ENCODE data around the gene PDCD1LG2. TPM values are rescaled to one million over a fixed set of nuclear protein-coding genes. Genes with fewer than 3 reads are reported as not detected.
A peak's percentile ranks its signal among the peaks of the same experiment; 100 is the strongest.

The PDCD1LG2 gene
- total RNA-seq, 1 experiment from 2014 or later = not detected

DNA sequence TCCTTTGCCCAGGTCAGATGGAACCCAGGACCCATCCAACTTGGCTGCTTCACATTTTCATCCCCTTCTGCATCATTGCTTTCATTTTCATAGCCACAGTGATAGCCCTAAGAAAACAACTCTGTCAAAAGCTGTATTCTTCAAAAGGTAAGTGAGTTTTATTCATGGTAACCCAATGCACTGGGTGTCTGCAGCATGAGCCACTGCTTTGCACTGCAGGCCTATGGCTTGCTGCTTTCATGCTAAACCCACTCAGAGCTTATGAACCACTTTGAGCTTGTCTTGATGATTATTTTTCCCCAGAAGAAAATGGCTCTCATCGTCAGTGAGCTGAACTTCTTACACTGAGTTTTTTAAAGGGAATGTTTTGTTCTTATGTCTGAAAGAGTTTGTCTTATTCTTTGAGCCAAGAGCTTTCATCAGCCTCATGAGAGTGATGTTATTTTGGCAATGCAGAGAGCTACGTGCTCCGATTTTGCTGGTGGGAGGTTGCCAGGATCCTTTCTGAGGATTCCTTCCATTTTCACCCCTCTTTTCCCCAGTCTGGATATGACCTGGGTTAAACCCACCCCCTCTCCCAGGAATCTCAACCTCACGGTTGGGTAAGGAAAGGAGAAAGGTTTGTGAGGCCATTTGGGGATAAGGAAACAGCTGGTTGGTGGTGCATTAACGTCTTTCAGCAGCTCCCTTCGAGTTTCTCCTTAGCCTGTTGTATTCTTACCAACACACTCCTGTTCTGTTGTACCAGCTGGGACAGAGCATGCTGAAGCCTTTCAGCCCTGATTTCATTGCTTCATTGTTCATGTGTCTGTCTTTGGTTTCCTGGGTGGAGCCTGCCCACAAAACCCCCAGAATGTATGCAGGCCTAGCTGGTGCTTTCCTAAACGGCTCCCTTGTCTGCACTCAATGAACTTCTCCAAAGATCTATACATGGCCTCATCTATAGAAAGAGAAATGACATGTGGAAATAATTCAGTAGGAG is 47.6 kb downstream of the PDCD1LG2 start:
- no peak for DNase-seq (ENCODE audit: low read depth)
- in situ Hi-C loops (cut with HindIII; ENCODE audit: low pct_unique_long_range_greater_than_20kb, low sequenced_read_pairs) = no loop called here

GRCh38 chr9:5559659-5560058 is 49.3 kb downstream of the PDCD1LG2 start:
- in situ Hi-C loops (cut with HindIII; ENCODE audit: low pct_unique_long_range_greater_than_20kb, low sequenced_read_pairs) = no loop called here
- no peak for DNase-seq (ENCODE audit: low read depth)

- no peak for DNase-seq (ENCODE audit: low read depth)
- in situ Hi-C loops (cut with HindIII; ENCODE audit: low pct_unique_long_range_greater_than_20kb, low sequenced_read_pairs) = no loop called here
These were observed 50.2 kb downstream of the PDCD1LG2 start for GRCh38 chr9:5560443-5561100.

- in situ Hi-C loops (cut with HindIII; ENCODE audit: low pct_unique_long_range_greater_than_20kb, low sequenced_read_pairs) = no loop called here
- DNase-seq (ENCODE audit: low read depth) = no peak
These were observed 51.6 kb downstream of the PDCD1LG2 start for GRCh38 chr9:5561828-5562488.

DNA sequence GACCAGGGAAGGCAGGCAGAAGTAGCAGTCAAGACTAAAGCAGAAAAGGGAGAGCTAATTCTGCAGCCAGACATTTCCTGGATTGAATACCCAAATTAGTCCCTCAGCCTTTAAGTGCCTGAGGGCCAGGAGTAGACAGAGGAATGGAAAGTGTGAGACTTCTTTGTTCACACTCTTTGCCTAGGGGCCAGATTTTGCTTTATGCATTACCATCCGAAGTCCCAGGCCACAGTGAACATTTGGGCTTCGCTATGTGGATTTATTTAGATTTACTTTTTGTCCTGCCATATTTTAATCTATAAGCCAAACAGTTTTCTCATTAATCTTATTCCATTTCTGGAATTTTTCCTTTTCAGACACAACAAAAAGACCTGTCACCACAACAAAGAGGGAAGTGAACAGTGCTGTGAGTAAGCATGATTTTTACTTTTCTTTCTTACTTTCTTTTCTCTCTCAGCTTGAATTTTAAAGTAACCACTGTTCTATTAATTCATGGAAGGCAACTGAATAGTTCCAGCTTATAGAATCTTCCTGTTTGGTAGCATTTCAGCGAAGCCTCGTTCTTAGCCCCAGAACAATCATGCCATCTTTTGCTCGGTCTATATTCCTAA is 52.6 kb downstream of the PDCD1LG2 start:
- in situ Hi-C loops (cut with HindIII; ENCODE audit: low pct_unique_long_range_greater_than_20kb, low sequenced_read_pairs) = no loop called here
- no peak for DNase-seq (ENCODE audit: low read depth)

GRCh38 chr9:5563417-5563815 is 53.1 kb downstream of the PDCD1LG2 start:
- in situ Hi-C loops (cut with HindIII; ENCODE audit: low pct_unique_long_range_greater_than_20kb, low sequenced_read_pairs) = no loop called here
- no peak for DNase-seq (ENCODE audit: low read depth)

DNA sequence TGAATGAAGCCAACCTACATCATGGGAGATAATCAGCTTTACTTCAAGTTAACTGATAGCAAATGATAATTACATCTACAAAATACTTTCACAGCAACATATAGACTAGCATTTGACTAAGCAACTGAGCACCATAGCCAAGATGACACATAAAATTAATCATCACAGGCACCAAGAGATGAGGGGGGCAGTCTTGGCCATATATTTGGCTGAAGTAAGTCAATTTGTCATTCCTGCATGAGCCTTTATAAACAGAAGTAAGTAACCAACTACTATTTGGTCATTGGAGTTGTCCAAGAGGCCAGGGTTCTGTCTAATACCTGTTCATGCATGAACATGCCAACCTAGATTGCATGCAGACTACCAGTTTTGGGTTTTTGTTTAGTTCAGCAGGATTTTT is 53.6 kb downstream of the PDCD1LG2 start:
- no peak for DNase-seq (ENCODE audit: low read depth)

DNA sequence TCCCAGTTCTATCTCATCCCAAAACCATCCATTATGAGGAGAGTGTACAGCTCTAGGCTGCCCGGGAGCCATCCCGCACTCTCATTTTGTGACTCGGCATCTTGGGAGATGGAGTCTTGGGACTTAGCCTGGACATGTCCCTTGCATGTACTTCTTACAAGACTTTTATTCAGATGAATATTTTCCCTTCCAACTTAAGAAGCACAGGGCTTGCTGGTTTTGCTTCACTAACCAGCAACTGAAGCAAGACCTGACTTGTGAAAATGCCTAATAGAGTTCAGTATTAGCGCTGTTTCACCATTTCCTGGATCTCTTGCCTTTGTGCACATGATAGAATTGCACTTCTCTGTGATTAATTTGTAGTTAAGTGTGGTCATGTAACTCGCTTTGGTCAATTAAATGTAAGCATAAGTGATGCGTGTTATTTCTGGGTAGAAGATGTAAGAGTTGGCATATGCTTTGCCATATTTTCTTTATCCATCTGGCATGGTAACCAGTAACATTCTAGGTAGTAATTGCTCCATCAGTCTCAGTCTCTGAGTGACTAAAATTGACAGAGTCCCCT is 55.8 kb downstream of the PDCD1LG2 start:
- in situ Hi-C loops (cut with HindIII; ENCODE audit: low pct_unique_long_range_greater_than_20kb, low sequenced_read_pairs) = no loop called here
- DNase-seq (ENCODE audit: low read depth) = peak; percentile 73

More for the DNA sequence above, 53.6 kb downstream of the PDCD1LG2 start:
- in situ Hi-C loops (cut with HindIII; ENCODE audit: low pct_unique_long_range_greater_than_20kb, low sequenced_read_pairs) = no loop called here

DNA sequence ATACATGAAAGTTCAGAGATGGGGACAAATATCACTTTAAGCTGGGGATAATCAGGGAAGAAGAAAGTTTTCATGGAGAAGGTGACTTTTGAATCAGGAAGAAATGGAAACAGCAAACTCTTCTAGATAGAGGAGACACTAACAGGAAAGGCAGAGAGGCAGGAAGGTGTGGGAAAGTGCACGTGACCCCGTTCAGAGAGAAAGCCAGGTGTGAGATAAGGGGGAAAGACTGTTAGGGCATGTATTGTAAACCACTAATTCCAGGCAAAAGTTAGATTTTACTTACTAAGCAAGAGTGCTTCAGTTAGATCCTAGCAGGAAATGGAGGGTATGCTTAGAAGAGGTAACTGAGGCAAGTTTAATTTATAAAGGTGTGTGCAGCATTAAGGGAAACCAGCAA is 58.5 kb downstream of the PDCD1LG2 start:
- in situ Hi-C loops (cut with HindIII; ENCODE audit: low pct_unique_long_range_greater_than_20kb, low sequenced_read_pairs) = no loop called here
- DNase-seq (ENCODE audit: low read depth) = no peak

DNA sequence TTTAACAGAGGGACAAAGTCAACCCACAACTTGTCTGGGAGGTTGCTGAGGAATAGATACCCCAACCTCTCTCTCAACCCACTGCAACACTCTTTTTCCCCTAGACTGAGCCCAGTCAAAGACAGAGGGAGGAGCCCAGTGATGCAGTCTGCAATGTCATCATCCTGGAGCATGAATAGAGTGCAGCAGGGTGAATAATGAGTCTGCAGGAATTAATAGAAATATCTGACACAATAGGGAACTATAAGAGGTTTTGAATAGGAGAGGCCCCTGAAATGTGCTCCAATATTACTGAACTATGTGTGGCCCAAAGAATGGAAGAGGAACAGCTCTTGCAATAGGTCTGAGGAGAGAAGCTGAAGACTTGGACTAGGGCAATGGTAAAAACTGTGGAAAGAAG is 59.1 kb downstream of the PDCD1LG2 start:
- in situ Hi-C loops (cut with HindIII; ENCODE audit: low pct_unique_long_range_greater_than_20kb, low sequenced_read_pairs) = no loop called here
- peak; percentile 31 for DNase-seq (ENCODE audit: low read depth)

GRCh38 chr9:5569891-5570290 is 59.6 kb downstream of the PDCD1LG2 start:
- DNase-seq (ENCODE audit: low read depth) = no peak
- in situ Hi-C loops (cut with HindIII; ENCODE audit: low pct_unique_long_range_greater_than_20kb, low sequenced_read_pairs) = no loop called here

DNA sequence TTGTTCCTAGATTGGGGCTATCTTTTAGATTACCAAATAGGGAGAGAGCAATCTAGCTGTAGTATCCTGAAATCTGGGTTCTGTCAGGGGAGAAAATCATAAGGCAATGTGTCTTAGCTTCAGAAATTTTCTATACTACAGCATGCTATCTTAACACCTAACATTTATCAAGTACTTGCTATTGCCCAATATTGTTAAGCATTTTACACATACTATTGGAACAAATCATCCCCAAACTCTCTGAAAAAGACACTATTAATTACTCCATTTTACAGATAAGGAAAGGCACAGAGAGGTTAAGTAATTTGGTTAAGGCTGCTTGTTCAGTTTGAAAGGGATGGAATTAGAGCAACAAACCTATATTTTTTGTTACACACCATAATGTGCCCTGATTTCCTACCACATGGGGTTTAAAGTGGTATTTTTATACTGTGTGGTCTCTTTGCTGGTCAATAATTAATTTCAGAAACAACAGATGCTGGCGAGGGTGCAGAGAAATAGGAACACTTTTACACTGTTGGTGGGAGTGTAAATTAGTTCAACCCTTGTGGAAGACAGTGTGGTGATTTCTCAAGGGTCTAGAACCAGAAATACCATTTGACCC is 61.4 kb downstream of the PDCD1LG2 start:
- in situ Hi-C loops (cut with HindIII; ENCODE audit: low pct_unique_long_range_greater_than_20kb, low sequenced_read_pairs) = no loop called here
- DNase-seq (ENCODE audit: low read depth) = no peak

GRCh38 chr9:5574097-5574496 is 63.8 kb downstream of the PDCD1LG2 start:
- in situ Hi-C loops (cut with HindIII; ENCODE audit: low pct_unique_long_range_greater_than_20kb, low sequenced_read_pairs) = no loop called here
- no peak for DNase-seq (ENCODE audit: low read depth)

GRCh38 chr9:5575000-5575399 is 64.7 kb downstream of the PDCD1LG2 start:
- in situ Hi-C loops (cut with HindIII; ENCODE audit: low pct_unique_long_range_greater_than_20kb, low sequenced_read_pairs) = no loop called here

GRCh38 chr9:5577225-5577624 is 66.9 kb downstream of the PDCD1LG2 start:
- no peak for DNase-seq (ENCODE audit: low read depth)
- in situ Hi-C loops (cut with HindIII; ENCODE audit: low pct_unique_long_range_greater_than_20kb, low sequenced_read_pairs) = no loop called here

More at GRCh38 chr9:5575000-5575399, 64.7 kb downstream of the PDCD1LG2 start:
- no peak for DNase-seq (ENCODE audit: low read depth)

DNA sequence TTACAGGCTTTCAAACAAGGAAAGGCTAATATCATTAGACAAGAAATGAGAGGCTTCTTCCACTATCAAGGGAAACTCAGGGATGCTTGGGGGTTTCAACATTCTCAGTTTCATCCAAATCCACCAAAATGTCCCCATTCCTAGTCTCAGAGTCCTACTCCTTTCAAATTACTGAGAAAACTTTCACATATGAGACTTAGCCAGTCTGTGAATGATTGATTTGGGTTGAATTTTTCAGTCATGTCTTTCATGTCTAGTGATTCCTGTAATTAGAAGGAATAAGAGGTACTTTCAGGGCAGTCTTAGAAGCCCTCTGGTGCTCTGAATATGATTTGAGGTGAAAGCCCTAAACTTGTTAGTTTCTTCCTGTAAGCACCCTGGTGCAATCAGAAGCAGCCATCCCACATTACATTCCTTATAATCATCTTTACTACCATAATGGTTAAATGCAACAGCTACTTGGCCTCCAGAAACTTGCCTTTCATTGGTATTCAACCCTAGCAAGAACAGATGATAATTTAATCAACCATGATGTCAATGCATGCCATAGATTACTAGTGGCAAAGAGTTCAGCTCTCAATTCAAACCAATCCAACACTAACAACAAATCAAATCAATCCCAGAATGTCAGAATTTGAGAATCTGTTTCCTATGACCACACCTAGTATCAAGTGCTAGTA is 67.8 kb downstream of the PDCD1LG2 start:
- DNase-seq (ENCODE audit: low read depth) = no peak
- in situ Hi-C loops (cut with HindIII; ENCODE audit: low pct_unique_long_range_greater_than_20kb, low sequenced_read_pairs) = no loop called here

DNA sequence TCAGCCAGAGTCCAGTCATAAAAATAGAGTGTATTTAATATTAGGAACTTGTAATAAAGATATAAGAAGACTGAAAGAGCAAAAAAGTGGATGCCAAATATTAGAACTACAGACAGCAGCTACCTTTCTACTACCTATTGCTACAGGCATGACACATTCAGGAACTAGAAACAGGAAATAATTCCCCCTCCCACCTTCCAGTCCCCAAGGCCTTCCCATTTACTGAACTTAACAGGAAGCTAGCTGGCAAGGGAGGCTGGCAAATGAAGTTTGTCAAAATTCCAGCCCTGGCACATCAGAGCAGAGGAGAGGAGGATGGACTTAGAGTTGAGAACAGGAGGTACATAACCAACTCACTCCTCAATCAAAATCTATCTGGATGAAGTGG is 68.4 kb downstream of the PDCD1LG2 start:
- no peak for DNase-seq (ENCODE audit: low read depth)
- in situ Hi-C loops (cut with HindIII; ENCODE audit: low pct_unique_long_range_greater_than_20kb, low sequenced_read_pairs) = no loop called here
